HepG2 (cell line): ENCODE data around the gene ANKRD17. TPM values are rescaled to one million over a fixed set of nuclear protein-coding genes. Genes with fewer than 3 reads are reported as not detected.

Experiments used
- ATAC-seq: fragments of 200-7000 bp; cut with Tn5 transposase; 3 replicates; pipeline ENCODE4 v1.9.1; 2020; ENCODE audit warnings: mild to moderate bottlenecking, moderate library complexity
- BruUV-seq: library from RNA; stranded (reverse); fragments of 400-500 nt; replicated peaks from 2 replicates; lab custom pipeline; 2021; lab: Mats Ljungman, UMichigan
- CTCF ChIA-PET: fragments of 300-600 bp; formaldehyde crosslinking; extraction: SDS; loops from one replicate; lab custom pipeline; 2021; ENCODE audit warnings: low total read pairs, inconsistent platforms, low intra/inter-chr PET ratio; lab: Yijun Ruan, JAX
- POLR2A ChIA-PET: fragments of 350-600 bp; sonication (Branson Sonifier 250); formaldehyde crosslinking; loops from one replicate; lab custom pipeline; 2020; ENCODE audit warnings: antibody characterized with exemption, inconsistent platforms; lab: Yijun Ruan, JAX
- DNase-seq: peaks from one replicate; pipeline ENCODE4 v3.0.0-alpha.2; 2015; ENCODE audit warnings: low spot score
- FAIRE-seq: peaks from 3 replicates; lab custom pipeline; 2011; peaks lifted over from hg19 to GRCh38; lab: Jason Lieb, UNC
- H2AFZ ChIP-seq: one replicate; pipeline ENCODE4 v1.6.1; 2011; ENCODE audit warnings: low read length, inconsistent platforms
- H3K27ac ChIP-seq: fragments of 300-600 bp; 3 replicates; pipeline ENCODE4 v1.8.0; 2011; ENCODE audit warnings: mixed run types, mild to moderate bottlenecking, mixed read lengths, low read length, inconsistent platforms; ENCODE audit not compliant: insufficient read depth; ENCODE audit errors: extremely low read length
- H3K27me3 ChIP-seq, 2 experiments: fragments of 200-600 bp in 1 of 2; 2 replicates in 1 of 2; 3 replicates in 1 of 2; pipeline versions ENCODE4 v1.6.0 to v1.8.0; 2011; ENCODE audit warnings: low read length in 2 of 2, mild to moderate bottlenecking in 2 of 2, moderate library complexity in 2 of 2, inconsistent platforms in 1 of 2; ENCODE audit not compliant: insufficient read depth in 2 of 2, control insufficient read depth in 1 of 2
- H3K36me3 ChIP-seq, 2 experiments: fragments of 200-600 bp in 1 of 2; replicated peaks in 1 of 2; 2 replicates in 1 of 2; 3 replicates in 1 of 2; pipeline versions ENCODE4 v1.5.1 to v1.8.0; 2011; ENCODE audit warnings: low read length in 2 of 2, inconsistent platforms in 1 of 2; ENCODE audit not compliant: insufficient read depth in 2 of 2, control insufficient read depth in 1 of 2
- H3K4me1 ChIP-seq: 2 replicates; pipeline ENCODE4 v1.5.1; 2012; ENCODE audit warnings: low read length, inconsistent platforms; ENCODE audit not compliant: insufficient read depth
- H3K4me2 ChIP-seq: 2 replicates; pipeline ENCODE4 v1.6.0; 2011; ENCODE audit warnings: low read depth, low read length, inconsistent platforms
- H3K4me3 ChIP-seq, 3 experiments: fragments of 200-600 bp in 1 of 3; sonication (generic), shearing (Covaris generic) in 1 of 3; replicated peaks in 1 of 3; 2 replicates each; pipeline ENCODE4 v1.5.1; 2011 to 2016; ENCODE audit warnings: low read length in 3 of 3, inconsistent platforms in 2 of 3, low read depth in 2 of 3, mild to moderate bottlenecking in 2 of 3, control low read depth in 1 of 3, mixed read lengths in 1 of 3; ENCODE audit not compliant: insufficient read depth in 1 of 3
- H3K79me2 ChIP-seq: one replicate; pipeline ENCODE4 v1.6.1; 2011; ENCODE audit warnings: low read length, inconsistent platforms; ENCODE audit not compliant: insufficient read depth
- H3K9ac ChIP-seq: 2 replicates; pipeline ENCODE4 v1.6.0; 2011; ENCODE audit warnings: mild to moderate bottlenecking, low read depth, low read length, inconsistent platforms; ENCODE audit not compliant: insufficient read depth
- H3K9me3 ChIP-seq: 2 replicates; pipeline ENCODE4 v1.5.1; 2012; ENCODE audit warnings: mild to moderate bottlenecking, low read length
- H4K20me1 ChIP-seq: 2 replicates; pipeline ENCODE4 v1.6.0; 2011; ENCODE audit warnings: inconsistent platforms, mild to moderate bottlenecking, low read length, moderate library complexity; ENCODE audit not compliant: insufficient read depth
- CEBPB ChIP-seq: IDR thresholded peaks from 2 replicates; pipeline ENCODE4 v1.6.1; 2011; ENCODE audit warnings: low read depth, low read length, improper control_type of control experiment, borderline replicate concordance
- EHMT2 ChIP-seq: fragments of 200-600 bp; sonication (generic); IDR thresholded peaks from 2 replicates; pipeline ENCODE4 v1.7.0; 2017; ENCODE audit warnings: antibody characterized with exemption, low read depth, low read length, borderline replicate concordance
- NFKBIZ ChIP-seq: IDR thresholded peaks from 2 replicates; pipeline ENCODE4 v1.6.1; 2018; ENCODE audit warnings: missing genetic modification reagents, missing compliant biosample characterization
- PBX2 ChIP-seq: IDR thresholded peaks from 2 replicates; pipeline ENCODE4 v1.6.1; 2016; ENCODE audit warnings: control low read depth
- SALL2 ChIP-seq: sonication (generic); formaldehyde crosslinking; IDR thresholded peaks from 2 replicates; pipeline ENCODE4 v1.8.1; 2023; ENCODE audit warnings: mild to moderate bottlenecking, missing genetic modification reagents, inconsistent platforms
- SIN3B ChIP-seq: fragments of 150-350 bp; IDR thresholded peaks from 2 replicates; pipeline ENCODE4 v1.6.1; 2014; ENCODE audit warnings: low read length
- SMAD3 ChIP-seq: sonication (generic); formaldehyde crosslinking; IDR thresholded peaks from 2 replicates; pipeline ENCODE4 v1.4.0; 2020; ENCODE audit warnings: missing genetic modification reagents
- TBP ChIP-seq: sonication (generic); formaldehyde crosslinking; IDR thresholded peaks from 2 replicates; pipeline ENCODE4 v1.5.0; 2020; ENCODE audit warnings: missing genetic modification reagents
- UBTF ChIP-seq: sonication (generic); formaldehyde crosslinking; IDR thresholded peaks from 2 replicates; pipeline ENCODE4 v1.4.0; 2020; ENCODE audit warnings: mild to moderate bottlenecking, missing genetic modification reagents
- ZBTB25 ChIP-seq: IDR thresholded peaks from 2 replicates; pipeline ENCODE4 v1.6.1; 2018; ENCODE audit warnings: missing genetic modification reagents
- ZBTB3 ChIP-seq: sonication (generic); formaldehyde crosslinking; IDR thresholded peaks from 2 replicates; pipeline ENCODE4 v1.4.0; 2020; ENCODE audit warnings: low read depth, mild to moderate bottlenecking, moderate library complexity, missing genetic modification reagents, borderline replicate concordance
- ZBTB39 ChIP-seq: sonication (generic); formaldehyde crosslinking; IDR thresholded peaks from 2 replicates; pipeline ENCODE4 v1.5.0; 2020; ENCODE audit warnings: missing genetic modification reagents
- ZBTB8A ChIP-seq: sonication (generic); formaldehyde crosslinking; IDR thresholded peaks from 2 replicates; pipeline ENCODE4 v1.4.0; 2020; ENCODE audit warnings: mild to moderate bottlenecking, low read depth, missing genetic modification reagents, borderline replicate concordance
- ZNF224 ChIP-seq: sonication (generic); formaldehyde crosslinking; IDR thresholded peaks from 2 replicates; pipeline ENCODE4 v1.5.0; 2020; ENCODE audit warnings: mild to moderate bottlenecking, missing genetic modification reagents
- WGBS: methylation state at CpG from one replicate; pipeline ENCODE4 v1.1.6; 2017; ENCODE audit warnings: low lambda C conversion rate; 5-methylcytosine and 5-hydroxymethylcytosine counted together
- in situ Hi-C: cut with HindIII; loops from 2 replicates; pipeline ENCODE4 v1.10.0; 2017; ENCODE audit warnings: low pct_unique_long_range_greater_than_20kb; ENCODE audit not compliant: extremely low pct_ligation_motif_present
- intact Hi-C: fragments of 100-400 bp; cut with micrococcal nuclease; formaldehyde crosslinking; loops from one replicate; pipeline ENCODE4 v1.10.0; 2022; ENCODE audit not compliant: unreplicated experiment
- polyA plus RNA-seq, 8 experiments: library from polyadenylated mRNA; depleted of rRNA in 3 of 8; stranded (reverse) in 7 of 8; unstranded in 1 of 8; fragments of >200 nt; fragmentation: Illumina TruSeq in 4 of 8; extraction: Trizol in 4 of 8; gene quantifications; 2 replicates each; pipeline versions ENCODE4 v1.2.1 to v1.2.3, GENCODE V29; 2011 to 2016; ENCODE audit warnings: low read depth in 4 of 8, missing spikeins in 1 of 8, mixed read lengths in 1 of 8; ENCODE audit not compliant: insufficient read depth in 1 of 8
- total RNA-seq, 5 experiments: library from RNA; depleted of rRNA; stranded (reverse); fragments of >200 nt; fragmentation: Illumina TruSeq; extraction: Trizol; gene quantifications; 2 replicates each; pipeline ENCODE4 v1.2.3, GENCODE V29; 2016; ENCODE audit warnings: low read depth in 1 of 5

ANKRD17 gene
- total and polyA plus RNA-seq, 2 of the 13 experiments (the other 11 are each of a cell fraction or from before 2014, with no cell fraction given) = 55.7 to 61.1 TPM

GRCh38 chr4:73281396-73281795, 22.8 kb upstream of the ANKRD17 start:
- ATAC-seq = no peak
- Histone ChIP-seq H3K36me3 (no peaks in the 10 kb centered on the region), H3K27ac (no peak overlapping the region), H3K9me3 (no peaks in the 10 kb centered on the region), H3K4me1 (peaks cover 14% of the 10 kb centered on the region), H3K79me2 (no peaks in the 10 kb centered on the region), H3K4me2 (no peak overlapping the region), H3K9ac (no peak overlapping the region), H2AFZ (no peak overlapping the region), H4K20me1 (no peaks in the 10 kb centered on the region), H3K27me3 (no peaks in the 10 kb centered on the region), H3K4me3 (no peak overlapping the region)
- intact Hi-C loops = no loop called here
- DNase-seq = no peak
- WGBS = 100% methylated on average over 1 of the region's 2 CpGs
- no peak for FAIRE-seq
- TF ChIP-seq CEBPB = no peak
- TF ChIP-seq ZBTB8A = no peak
- no peak for TF ChIP-seq SALL2 (CRISPR knock-in tag)
- no peak for TF ChIP-seq ZBTB3 (CRISPR knock-in tag)
- TF ChIP-seq NFKBIZ (CRISPR knock-in tag) = no peak
- TF ChIP-seq PBX2 (CRISPR knock-in tag) = no peak
- no peak for TF ChIP-seq SIN3B
- no peak for TF ChIP-seq EHMT2
- no peak for TF ChIP-seq SMAD3 (CRISPR knock-in tag)
- in situ Hi-C loops = no loop called here
- POLR2A ChIA-PET = no interaction called here
- CTCF ChIA-PET = no interaction called here
- BruUV-seq = no TSS peak

GRCh38 chr4:73277201-73277600, 18.6 kb upstream of the ANKRD17 start:
- in situ Hi-C loops (no loop called here), intact Hi-C loops (no loop called here)
- CTCF ChIA-PET = no interaction called here
- no peak for FAIRE-seq
- H3K4me3 ChIP-seq = no peak overlapping the region
- ATAC-seq = no peak
- H3K27me3 ChIP-seq = no peaks in the 10 kb centered on the region
- BruUV-seq = no TSS peak
- POLR2A ChIA-PET = no interaction called here
- H3K27ac ChIP-seq = no peak overlapping the region
- H3K9me3 ChIP-seq = no peaks in the 10 kb centered on the region
- peaks cover 16% of the 10 kb centered on the region for H3K4me1 ChIP-seq
- H4K20me1 ChIP-seq = no peaks in the 10 kb centered on the region
- no peaks in the 10 kb centered on the region for H3K79me2 ChIP-seq
- H3K36me3 ChIP-seq = no peaks in the 10 kb centered on the region
- DNase-seq = no peak
- no peak overlapping the region for H3K4me2 ChIP-seq
- WGBS = 50% methylated on average over 1 of the region's 1 CpG
- H3K9ac ChIP-seq = no peak overlapping the region
- H2AFZ ChIP-seq = no peak overlapping the region
- no peak for TF ChIP-seq UBTF (CRISPR knock-in tag)
- TF ChIP-seq ZBTB39 (CRISPR knock-in tag) = no peak
- no peak for TF ChIP-seq ZBTB25 (CRISPR knock-in tag)
- TF ChIP-seq ZNF224 = no peak
- TF ChIP-seq TBP (CRISPR knock-in tag) = no peak
